Measurements from ENCODE around the gene TFDP1.

The TFDP1 gene

GRCh38 chr13:113634279-113635047 is 49.9 kb downstream of the TFDP1 start:
- no peak for DNase-seq (ENCODE audit: low read depth)

GRCh38 chr13:113635048-113635420 is 50.5 kb downstream of the TFDP1 start:
- no peak for DNase-seq (ENCODE audit: low read depth)

- DNase-seq (ENCODE audit: low read depth), result no peak
These were observed 51.2 kb downstream of the TFDP1 start for GRCh38 chr13:113635709-113636108.

- no peak for DNase-seq (ENCODE audit: low read depth)
These were observed 51.9 kb downstream of the TFDP1 start for GRCh38 chr13:113636266-113636963.

DNA sequence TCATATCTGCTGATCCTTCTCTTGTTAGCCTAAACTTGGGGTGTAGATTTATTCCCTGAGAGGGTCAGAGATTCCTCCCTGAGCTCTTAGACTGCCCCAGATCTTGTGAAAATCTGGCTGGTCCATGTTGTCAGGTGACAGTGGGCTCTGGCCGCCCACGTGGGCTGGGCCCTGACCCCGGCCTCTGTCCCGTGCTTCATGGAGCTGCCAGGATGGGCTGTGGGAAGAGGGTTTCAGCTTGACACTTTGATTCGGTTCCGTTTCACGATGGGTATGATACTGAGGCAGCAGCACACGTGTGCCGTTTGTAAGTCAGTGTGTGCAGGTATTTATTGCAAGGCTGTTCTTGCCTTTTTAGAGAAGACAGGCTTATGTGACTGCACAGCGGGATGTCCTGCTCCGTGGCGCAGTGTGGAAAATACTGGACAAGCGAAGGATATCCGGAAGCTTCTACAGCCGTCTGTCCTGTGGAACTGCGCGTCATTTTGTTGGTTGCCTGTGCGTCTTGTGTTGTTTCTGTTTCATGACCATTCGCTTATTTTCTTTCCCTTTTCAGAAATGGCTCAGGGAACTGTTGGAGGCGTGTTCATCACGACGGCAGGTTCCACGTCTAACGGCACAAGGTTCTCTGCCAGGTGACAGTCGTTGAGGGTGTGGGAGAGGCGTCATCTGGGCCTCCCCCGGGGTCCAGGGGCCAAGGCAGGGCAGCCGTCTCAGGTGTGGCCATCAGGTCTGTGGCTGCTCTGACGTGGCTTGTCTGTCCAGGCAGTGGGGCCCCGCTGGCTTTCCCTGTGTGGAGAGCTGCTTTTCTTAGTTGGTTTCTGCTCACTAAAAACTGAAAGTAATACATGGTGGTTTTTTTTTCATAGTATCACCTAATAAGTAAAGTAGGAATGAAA is 53.0 kb downstream of the TFDP1 start:
- DNase-seq (ENCODE audit: low read depth), result no peak

DNA sequence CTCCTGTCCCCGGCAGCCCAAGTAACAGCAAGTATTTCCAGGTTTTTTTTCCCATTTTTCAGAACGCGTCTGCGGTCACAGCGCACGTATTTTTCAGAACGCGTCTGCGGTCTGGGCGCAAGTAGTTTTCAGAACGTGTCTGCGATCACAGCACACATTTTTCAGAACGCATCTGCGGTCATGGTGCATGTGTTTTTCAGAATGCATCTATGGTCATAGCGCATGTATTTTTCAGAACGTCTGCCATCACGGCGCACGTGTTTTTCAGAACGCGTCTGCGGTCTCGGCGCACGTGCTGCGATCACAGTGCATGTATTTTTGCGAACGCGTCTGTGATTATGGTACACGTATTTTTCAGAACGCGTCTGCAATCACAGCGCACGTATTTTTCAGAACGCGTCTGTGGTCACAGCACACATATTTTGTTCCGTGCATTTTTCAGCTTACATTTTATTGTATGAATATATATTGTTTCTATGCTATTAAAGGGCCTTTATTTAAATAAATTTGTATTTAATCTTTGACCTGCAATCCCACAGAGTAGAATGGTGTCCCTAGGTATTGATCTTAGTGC is 53.7 kb downstream of the TFDP1 start:
- no peak for DNase-seq (ENCODE audit: low read depth)

DNA sequence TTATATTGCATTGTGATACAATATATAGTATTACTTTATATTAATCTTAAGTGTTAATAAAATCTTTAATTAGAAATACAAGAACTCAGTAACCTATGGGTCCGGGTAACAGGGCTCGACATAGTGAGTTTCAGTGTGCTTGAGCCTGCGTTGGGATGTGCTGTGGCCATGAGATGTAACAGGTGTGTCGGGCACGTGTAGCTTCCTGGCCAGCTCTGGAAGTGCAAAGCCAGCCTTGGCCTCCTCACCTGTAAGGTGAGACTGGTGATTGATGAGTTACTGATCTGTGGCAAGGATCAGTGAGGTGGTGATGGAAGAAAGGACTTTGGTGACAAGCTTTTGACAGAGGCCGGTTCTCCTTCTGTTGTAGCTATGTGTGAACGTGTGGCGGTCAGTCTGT is 54.3 kb downstream of the TFDP1 start:
- DNase-seq (ENCODE audit: low read depth), result no peak

DNA sequence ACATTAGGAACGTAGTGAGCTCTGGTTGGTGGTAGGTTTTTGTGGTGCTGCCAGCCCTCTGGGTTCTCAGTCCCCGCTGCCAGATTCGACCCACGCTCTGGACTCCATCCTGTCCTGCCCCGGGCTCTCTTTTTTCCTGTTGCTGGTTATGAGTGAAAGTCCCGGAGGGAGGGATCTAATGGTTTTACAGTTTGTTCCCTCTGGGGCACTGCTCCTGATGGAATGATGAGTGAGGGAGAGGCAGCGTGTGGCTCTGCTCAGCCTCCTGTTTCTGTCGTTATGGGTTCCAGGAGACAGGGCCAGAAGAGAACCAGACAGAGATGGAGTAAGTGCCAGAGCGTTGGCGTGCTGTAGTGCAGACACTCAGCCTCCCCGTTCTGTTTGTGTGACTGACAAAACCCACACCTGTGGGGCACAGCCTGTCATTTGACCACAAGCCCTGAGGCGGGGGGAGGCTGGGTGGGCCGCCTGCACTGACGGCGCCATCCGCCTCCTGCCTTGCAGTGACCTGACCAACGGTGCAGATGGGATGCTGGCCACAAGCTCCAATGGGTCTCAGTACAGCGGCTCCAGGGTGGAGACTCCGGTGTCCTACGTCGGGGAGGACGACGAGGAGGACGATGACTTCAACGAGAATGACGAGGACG is 55.2 kb downstream of the TFDP1 start:
- no peak for DNase-seq (ENCODE audit: low read depth)

- no peak for DNase-seq (ENCODE audit: low read depth)
These were observed 56.9 kb downstream of the TFDP1 start for GRCh38 chr13:113641426-113641825.

- DNase-seq (ENCODE audit: low read depth), result no peak
These were observed 58.0 kb downstream of the TFDP1 start for GRCh38 chr13:113642563-113642962.

- DNase-seq (ENCODE audit: low read depth), result no peak
These were observed 59.0 kb downstream of the TFDP1 start for GRCh38 chr13:113643593-113643992.

DNA sequence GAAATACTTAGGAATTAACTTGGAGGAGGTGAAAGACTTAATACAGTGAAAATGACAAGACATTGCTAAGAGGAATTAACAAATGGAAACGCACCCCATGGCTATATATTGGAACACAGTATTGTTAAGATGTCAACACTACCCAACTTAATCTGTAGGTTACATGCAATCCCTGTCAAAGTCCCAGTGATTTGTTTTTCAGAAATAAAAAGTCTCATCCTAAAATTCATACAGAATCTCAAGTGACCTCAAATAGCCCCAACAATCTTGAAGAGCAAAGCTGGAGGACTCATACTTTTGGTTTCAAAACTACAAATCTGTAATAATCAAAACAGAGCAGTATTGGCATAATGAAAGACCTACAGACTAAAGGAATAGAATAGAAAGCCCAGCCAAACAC is 60.2 kb downstream of the TFDP1 start:
- no peak for DNase-seq (ENCODE audit: low read depth)

- no peak for DNase-seq (ENCODE audit: low read depth)
These were observed 60.8 kb downstream of the TFDP1 start for GRCh38 chr13:113645329-113645728.

DNA sequence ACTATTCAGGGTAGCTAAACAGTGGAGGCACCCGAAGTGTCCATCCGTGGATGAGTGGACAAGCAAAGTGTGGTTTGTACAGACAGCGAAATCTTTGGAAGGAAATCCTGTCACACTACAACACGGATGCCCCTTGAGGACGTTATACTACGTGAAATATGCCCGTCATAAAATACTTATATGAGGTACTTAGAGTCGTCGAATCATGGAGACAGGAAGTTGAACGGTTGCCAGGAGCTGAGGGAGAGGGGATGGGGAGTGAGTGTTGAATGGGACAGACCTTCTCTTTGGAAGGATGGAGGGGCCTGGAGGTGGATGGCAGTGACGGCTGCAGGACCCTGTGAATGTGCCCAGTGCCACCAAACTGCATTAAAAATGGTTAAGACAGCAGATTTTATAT is 61.8 kb downstream of the TFDP1 start:
- no peak for DNase-seq (ENCODE audit: low read depth)

- no peak for DNase-seq (ENCODE audit: low read depth)
These were observed 62.4 kb downstream of the TFDP1 start for GRCh38 chr13:113646921-113647340.

GRCh38 chr13:113647351-113648215 is 63.0 kb downstream of the TFDP1 start:
- DNase-seq (ENCODE audit: low read depth), result peak; percentile 31

DNA sequence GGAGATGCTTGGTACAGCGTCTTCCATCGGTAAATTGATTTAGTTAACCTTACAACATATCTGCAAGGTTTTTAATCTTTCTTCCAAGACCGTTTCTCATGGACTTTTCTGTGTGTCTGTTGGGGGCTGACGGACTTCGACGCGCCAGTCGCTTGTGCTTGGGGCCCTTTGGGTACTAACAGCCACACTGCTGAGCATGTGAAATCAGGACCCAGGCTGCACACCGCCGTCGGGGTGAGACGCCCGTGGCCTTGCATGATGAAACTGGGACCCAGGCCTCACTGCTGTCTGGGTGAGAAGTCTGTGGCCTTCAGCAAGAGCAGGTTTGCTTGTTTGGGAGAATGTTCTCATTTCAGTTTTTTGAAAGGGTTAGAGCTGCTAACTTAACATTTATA is 63.7 kb downstream of the TFDP1 start:
- DNase-seq (ENCODE audit: low read depth), result no peak

- DNase-seq (ENCODE audit: low read depth), result no peak
These were observed 64.7 kb downstream of the TFDP1 start for GRCh38 chr13:113649212-113649611.

- DNase-seq (ENCODE audit: low read depth), result no peak
These were observed 65.7 kb downstream of the TFDP1 start for GRCh38 chr13:113650275-113650674.

DNA sequence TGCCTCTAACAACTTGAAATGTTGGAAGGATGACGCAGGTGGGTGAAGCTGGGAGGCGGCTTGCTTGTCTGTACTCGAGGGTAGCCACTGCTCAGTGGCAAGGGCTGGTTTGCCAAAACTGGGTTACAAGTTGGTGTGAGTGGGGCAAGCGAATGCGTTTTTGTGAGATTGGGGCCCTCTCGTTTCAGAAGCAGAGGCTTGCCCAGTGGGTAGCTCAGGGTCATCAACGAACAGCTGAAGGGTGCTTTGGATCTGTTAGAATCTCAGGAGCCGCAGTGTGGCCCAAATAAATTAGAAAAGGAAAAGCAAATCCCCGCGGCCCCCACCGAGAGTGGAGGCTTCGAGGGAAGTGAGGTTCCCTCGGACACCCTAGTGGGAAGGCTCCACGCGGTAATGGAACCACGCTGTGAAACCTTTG is 66.2 kb downstream of the TFDP1 start:
- DNase-seq (ENCODE audit: low read depth), result no peak

Data from EH (cell line).